ENCODE measurements around the gene CFAP61.
"Not testable (repeated sequence)": the region's sequence is repeated elsewhere in the genome, so short reads cannot be mapped to it uniquely, and the experiment has no call there.

CFAP61 gene

GRCh38 chr20:20211988-20212518, 159.7 kb downstream of the CFAP61 start:
- no peak for DNase-seq (ENCODE audit: low read depth)

- DNase-seq (ENCODE audit: low read depth): no peak
Measured at GRCh38 chr20:20212675-20213096, 160.4 kb downstream of the CFAP61 start.

- DNase-seq (ENCODE audit: low read depth): no peak
Measured at GRCh38 chr20:20213526-20214121, 161.3 kb downstream of the CFAP61 start.

DNA sequence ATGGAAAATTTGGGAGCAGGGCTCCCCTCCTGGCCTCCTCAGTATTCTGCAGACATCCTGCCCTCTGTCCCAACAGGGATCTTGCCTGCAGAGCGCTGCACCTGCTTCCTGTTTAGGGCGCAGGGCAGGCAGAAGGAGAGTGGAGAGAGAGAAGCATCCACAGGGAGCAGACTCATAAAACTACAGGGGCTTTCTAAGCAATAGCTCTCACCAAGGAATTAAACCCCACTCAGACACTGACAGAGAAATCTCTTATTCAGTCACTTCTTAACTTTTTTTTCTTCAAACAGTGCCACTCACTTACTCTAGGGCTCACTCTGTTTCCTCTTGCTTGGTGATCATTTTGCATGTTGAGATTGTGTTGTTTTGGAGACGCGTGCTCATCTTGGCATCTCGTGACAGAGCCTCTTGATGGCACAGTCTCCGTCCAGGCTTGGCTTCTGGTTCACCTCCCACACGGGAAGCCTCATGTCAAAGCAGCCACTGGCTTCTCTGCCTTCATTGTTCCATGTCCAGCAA, 162.5 kb downstream of the CFAP61 start:
- DNase-seq (ENCODE audit: low read depth): no peak

GRCh38 chr20:20215976-20216727, 163.8 kb downstream of the CFAP61 start:
- no peak for DNase-seq (ENCODE audit: low read depth)

DNA sequence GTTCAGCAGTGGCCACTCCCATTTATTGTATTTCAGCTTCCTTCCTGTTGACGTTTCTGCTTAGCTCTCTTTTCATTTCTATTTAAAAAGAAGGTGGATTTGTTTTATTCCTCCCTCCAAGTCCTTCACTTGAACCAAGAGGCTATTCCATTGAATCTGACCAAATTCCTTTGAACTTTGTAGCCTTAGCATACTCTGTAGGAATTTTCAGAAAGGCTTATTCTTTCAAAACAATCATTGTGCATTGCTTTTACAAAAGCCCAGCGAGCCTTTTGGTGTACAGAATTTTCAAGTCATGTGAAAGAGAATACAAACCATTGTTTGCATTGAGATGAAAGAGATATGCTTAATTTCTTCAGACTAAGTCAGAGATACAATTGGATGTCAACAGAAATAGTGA, 164.6 kb downstream of the CFAP61 start:
- DNase-seq (ENCODE audit: low read depth): no peak

- DNase-seq (ENCODE audit: low read depth): no peak
Measured at GRCh38 chr20:20217621-20218020, 165.3 kb downstream of the CFAP61 start.

DNA sequence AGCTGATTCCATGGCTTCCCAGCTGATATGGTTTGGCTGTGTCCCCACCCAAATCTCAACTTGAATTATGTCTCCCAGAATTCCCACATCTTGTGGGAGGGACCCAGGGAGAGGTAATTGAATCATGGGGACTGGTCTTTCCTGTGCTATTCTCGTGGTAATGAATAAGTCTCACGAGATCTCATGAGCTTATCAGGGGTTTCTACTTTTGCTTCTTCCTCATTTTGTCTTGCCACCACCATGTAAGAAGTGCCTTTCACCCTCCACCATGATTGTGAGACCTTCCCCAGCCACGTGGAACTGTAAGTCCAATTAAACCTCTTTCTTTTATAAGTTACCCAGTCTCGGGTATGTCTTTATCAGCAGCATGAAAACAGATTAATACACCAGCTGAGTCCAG, 165.8 kb downstream of the CFAP61 start:
- DNase-seq (ENCODE audit: low read depth): not testable (repeated sequence)

GRCh38 chr20:20219016-20219415, 166.7 kb downstream of the CFAP61 start:
- no peak for DNase-seq (ENCODE audit: low read depth)

GRCh38 chr20:20220134-20220533, 167.8 kb downstream of the CFAP61 start:
- no peak for DNase-seq (ENCODE audit: low read depth)

DNA sequence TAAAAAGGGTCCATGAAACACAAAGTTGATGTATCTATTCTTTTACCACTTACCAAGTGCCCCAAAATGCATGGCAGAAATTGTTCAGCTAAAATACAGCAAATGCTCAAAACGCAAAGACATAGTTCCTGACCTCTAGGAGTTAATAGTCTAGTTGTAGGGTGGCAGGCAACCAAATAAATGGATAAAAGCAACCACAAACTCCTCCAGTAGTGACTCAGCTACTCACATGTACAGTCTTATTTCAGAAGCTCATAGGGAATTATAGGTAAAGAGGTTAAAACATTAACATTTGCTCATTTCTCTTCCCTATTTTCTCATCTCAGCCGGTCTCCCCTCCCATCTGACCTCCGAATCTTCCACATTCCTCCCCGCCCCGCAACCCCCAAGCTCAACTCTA, 171.6 kb downstream of the CFAP61 start:
- no peak for DNase-seq (ENCODE audit: low read depth)

GRCh38 chr20:20224806-20225205, 172.5 kb downstream of the CFAP61 start:
- DNase-seq (ENCODE audit: low read depth): no peak

GRCh38 chr20:20225325-20226043, 173.2 kb downstream of the CFAP61 start:
- no peak for DNase-seq (ENCODE audit: low read depth)

DNA sequence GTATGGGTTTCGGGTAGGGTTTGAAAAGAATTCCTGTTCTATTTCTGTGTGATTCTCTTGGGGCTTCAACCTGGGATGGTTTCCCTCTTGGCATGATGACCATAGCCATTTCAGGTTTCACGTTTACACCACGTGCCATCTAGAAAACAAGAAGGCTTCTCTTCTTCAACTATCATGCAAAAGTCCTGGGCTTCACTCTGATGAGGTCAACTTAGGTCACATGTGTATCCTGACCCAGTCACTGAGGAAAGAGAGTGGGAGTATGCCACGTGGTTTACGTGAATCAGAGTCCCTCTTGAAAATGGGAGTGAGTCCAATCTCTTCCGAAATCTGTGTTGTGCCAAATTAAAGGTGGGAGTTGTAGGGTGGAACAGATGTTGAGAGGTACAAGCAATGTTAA, 174.2 kb downstream of the CFAP61 start:
- no peak for DNase-seq (ENCODE audit: low read depth)

- DNase-seq (ENCODE audit: low read depth): no peak
Measured at GRCh38 chr20:20227013-20227571, 174.8 kb downstream of the CFAP61 start.

DNA sequence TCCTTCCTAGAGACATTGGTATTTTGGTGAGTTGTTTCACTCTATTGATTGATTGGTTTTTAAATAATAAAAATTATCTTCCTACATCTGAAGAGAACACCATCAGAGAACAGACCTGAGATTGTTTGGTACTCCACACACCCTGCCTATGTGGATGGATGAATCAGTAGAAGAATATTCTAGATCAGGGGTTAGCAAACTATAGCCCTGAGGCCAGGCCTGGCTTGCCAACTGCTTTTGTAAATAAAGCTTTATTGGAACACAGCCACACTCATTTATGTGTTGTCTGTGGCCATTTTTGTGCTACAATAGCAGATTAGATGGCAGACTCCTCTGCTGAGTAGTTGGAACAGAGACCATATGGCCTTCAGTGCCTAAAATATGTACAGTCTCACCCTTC, 176.0 kb downstream of the CFAP61 start:
- no peak for DNase-seq (ENCODE audit: low read depth)

DNA sequence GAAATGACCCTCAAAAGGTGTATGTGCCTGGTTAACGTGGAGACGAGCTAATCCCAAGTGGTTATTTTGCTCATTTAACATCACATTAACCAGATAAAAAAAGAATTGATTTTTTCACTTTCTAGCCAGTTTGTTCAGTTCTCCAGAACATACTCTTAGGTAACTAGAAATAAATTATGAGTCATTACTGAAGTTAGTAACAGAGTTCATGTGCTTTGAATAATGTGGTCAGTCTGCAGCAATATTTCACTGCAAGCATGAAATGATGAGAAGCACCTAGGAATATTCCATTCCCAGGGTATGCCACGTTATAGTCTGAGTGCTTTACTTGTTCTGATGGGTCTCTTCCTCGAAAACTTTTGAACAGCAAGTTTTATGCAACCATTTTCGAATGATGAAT, 177.3 kb downstream of the CFAP61 start:
- DNase-seq (ENCODE audit: low read depth): no peak

DNA sequence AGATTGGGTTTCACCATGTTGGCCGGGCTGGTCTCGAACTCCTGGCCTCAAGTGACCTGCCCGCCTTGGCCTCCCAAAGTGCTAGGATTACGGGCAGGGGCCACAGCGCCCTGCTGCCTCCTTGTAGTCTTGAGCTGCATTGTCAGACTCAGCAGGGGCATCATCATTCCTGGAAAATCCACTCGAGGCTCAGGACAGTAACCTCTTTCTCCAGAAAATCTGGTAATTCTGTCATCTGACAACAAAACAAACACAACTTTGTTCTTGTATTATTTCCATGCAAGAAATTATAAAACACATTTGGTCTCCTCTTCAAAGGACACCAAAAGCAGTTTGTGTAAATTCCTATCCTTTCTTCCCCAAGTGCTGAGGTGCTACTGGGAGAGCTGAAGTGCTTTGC, 178.4 kb downstream of the CFAP61 start:
- no peak for DNase-seq (ENCODE audit: low read depth)

- no peak for DNase-seq (ENCODE audit: low read depth)
Measured at GRCh38 chr20:20231528-20232298, 179.4 kb downstream of the CFAP61 start.

DNA sequence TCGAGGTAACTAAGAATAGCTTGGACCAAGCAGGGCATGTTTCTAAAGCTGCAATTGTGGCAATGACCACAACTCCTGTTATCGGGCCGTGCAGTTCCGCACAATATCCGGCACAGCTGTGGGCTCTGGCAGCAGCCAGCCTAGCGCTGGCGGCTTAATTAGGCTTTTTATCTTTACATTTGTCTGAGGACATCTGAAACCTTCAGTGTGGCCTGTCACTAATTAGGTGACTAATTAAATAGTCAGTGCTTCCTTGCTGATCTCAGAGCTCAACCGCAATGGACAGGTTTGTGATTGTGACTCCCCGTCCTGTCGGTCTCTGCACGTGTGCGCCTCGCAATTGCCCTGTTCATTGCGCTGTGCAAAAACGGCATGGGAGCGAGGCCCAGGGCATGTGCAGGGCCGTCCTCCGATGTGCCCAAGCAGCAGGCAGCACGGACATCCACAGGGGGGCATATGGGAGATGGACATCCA, 180.7 kb downstream of the CFAP61 start:
- no peak for DNase-seq (ENCODE audit: low read depth)

DNA sequence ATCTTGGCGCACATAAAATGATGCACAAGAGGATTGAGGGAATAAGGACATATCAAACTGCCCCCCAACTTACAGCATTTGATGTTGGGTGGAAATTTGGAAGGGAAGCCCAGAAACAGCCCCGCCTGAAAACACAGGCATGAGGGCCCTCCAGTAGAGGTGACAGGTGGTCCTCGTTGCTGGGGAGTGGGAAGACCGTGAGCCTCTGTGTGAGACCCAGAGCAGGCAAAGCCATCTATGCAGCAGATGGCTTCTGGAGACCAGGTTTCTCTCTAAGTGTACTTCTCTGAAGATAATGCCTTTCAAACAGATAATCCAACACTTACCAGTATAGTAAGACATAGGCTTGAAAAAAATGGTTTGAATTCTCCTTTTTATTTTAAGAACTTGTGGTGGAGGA, 183.3 kb downstream of the CFAP61 start:
- no peak for DNase-seq (ENCODE audit: low read depth)
